HepG2 (cell line): Measurements from ENCODE around the gene RPS5. TPM values are rescaled to one million over a fixed set of nuclear protein-coding genes. Genes with fewer than 3 reads are reported as not detected.

ENCODE experiments used
- FOXP4 ChIP-seq: sonication (generic); formaldehyde crosslinking; IDR thresholded peaks from 2 replicates; pipeline ENCODE4 v1.4.0; 2020; ENCODE audit warnings: missing genetic modification reagents
- HDAC6 ChIP-seq: fragments of 200-600 bp; sonication (generic); IDR thresholded peaks from 2 replicates; pipeline ENCODE4 v1.7.0; 2017; ENCODE audit warnings: mild to moderate bottlenecking, antibody characterized with exemption, low read length, low read depth
- HOXA5 ChIP-seq: sonication (generic); formaldehyde crosslinking; IDR thresholded peaks from 2 replicates; pipeline ENCODE4 v1.4.0; 2020; ENCODE audit warnings: missing genetic modification reagents
- KDM5A ChIP-seq: fragments of 200-600 bp; sonication (generic); IDR thresholded peaks from 2 replicates; pipeline ENCODE4 v1.7.0; 2018; ENCODE audit warnings: antibody characterized with exemption, mild to moderate bottlenecking, low read length, borderline replicate concordance
- NR3C1 ChIP-seq: sonication (generic); formaldehyde crosslinking; IDR thresholded peaks from 2 replicates; pipeline ENCODE4 v1.4.0; 2020; ENCODE audit warnings: missing genetic modification reagents
- RAD51 ChIP-seq: fragments of 450-650 bp; IDR thresholded peaks from 2 replicates; pipeline ENCODE4 v1.6.1; 2016; ENCODE audit warnings: borderline replicate concordance
- SIX4 ChIP-seq: sonication (generic); formaldehyde crosslinking; IDR thresholded peaks from 2 replicates; pipeline ENCODE4 v1.4.0; 2020; ENCODE audit warnings: missing genetic modification reagents
- ZNF142 ChIP-seq: sonication (generic); formaldehyde crosslinking; IDR thresholded peaks from 2 replicates; pipeline ENCODE4 v1.4.0; 2020; ENCODE audit warnings: missing genetic modification reagents
- ZNF446 ChIP-seq: sonication (generic); formaldehyde crosslinking; IDR thresholded peaks from 2 replicates; pipeline ENCODE4 v1.5.0; 2020; ENCODE audit warnings: mild to moderate bottlenecking, missing genetic modification reagents
- ZSCAN21 ChIP-seq: sonication (generic); formaldehyde crosslinking; IDR thresholded peaks from 2 replicates; pipeline ENCODE4 v1.8.0; 2022; ENCODE audit warnings: mild to moderate bottlenecking, missing genetic modification reagents, moderate library complexity, borderline replicate concordance
- polyA plus RNA-seq, 8 experiments: library from polyadenylated mRNA; depleted of rRNA in 3 of 8; stranded (reverse) in 7 of 8; unstranded in 1 of 8; fragments of >200 nt; fragmentation: Illumina TruSeq in 4 of 8; extraction: Trizol in 4 of 8; gene quantifications; 2 replicates each; pipeline versions ENCODE4 v1.2.1 to v1.2.3, GENCODE V29; 2011 to 2016; ENCODE audit warnings: low read depth in 4 of 8, missing spikeins in 1 of 8, mixed read lengths in 1 of 8; ENCODE audit not compliant: insufficient read depth in 1 of 8
- total RNA-seq, 5 experiments: library from RNA; depleted of rRNA; stranded (reverse); fragments of >200 nt; fragmentation: Illumina TruSeq; extraction: Trizol; gene quantifications; 2 replicates each; pipeline ENCODE4 v1.2.3, GENCODE V29; 2016; ENCODE audit warnings: low read depth in 1 of 5
- TF ChIP-seq, protein P1 (sequence below): IDR thresholded peaks from 2 replicates; pipeline ENCODE4 v1.6.1; 2018; ENCODE audit warnings: missing genetic modification reagents

Gene RPS5
- total and polyA plus RNA-seq, 2 of the 13 experiments (the other 11 are each of a cell fraction or from before 2014, with no cell fraction given): 1,544 to 4,408 TPM

DNA sequence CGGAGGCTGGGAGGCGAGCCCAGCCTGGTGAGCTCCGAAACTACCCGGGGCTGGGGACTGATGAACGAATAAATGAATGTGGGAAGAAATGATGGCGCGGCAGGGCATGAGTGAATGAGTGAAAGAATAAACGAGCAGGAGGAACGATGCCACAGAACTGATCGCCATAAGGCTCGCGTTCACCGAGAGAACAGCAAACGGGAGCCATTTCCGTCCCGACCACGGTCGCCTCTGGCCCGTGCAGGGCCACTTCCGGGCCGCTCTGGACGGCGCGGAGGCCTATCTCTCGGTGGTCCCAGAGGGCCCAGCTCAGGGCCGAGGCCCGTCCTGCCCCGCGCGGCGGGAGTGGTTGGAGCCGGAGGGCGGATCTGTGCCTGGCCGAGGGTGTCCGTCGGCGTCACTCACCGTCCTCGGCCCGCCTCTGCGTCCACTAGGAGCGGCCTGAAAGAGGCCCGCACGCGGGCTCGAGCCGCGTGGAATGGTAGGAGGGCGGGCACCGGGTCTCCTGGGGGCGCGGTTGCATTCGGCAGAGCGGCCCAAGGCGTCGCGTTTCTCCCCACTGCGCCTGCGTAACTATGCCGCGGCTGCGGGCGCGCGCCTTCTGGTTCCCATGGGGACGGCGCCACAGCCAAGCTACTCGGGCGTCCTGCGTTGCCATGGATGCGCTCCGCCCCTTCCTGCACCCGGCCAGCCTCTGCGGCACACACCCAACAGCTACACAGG is 24.6 kb upstream of the RPS5 start, which contains the start of gene ZNF497 (continued):
- TF ChIP-seq ZNF142 (CRISPR knock-in tag): peak; percentile 67
- TF ChIP-seq KDM5A: peak; percentile 86
- TF ChIP-seq HDAC6: no peak
- TF ChIP-seq RAD51: no peak
- TF ChIP-seq, protein P1, sequence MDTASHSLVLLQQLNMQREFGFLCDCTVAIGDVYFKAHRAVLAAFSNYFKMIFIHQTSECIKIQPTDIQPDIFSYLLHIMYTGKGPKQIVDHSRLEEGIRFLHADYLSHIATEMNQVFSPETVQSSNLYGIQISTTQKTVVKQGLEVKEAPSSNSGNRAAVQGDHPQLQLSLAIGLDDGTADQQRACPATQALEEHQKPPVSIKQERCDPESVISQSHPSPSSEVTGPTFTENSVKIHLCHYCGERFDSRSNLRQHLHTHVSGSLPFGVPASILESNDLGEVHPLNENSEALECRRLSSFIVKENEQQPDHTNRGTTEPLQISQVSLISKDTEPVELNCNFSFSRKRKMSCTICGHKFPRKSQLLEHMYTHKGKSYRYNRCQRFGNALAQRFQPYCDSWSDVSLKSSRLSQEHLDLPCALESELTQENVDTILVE (CRISPR knock-in tag): peak; percentile 72
- peak; percentile 86 for TF ChIP-seq HOXA5 (CRISPR knock-in tag)
- no peak; the same call in 1 of the 2 replicates for TF ChIP-seq ZNF446
- TF ChIP-seq ZSCAN21 (CRISPR knock-in tag): no peak
- TF ChIP-seq FOXP4 (CRISPR knock-in tag): peak; percentile 23; the same call in 1 of the 2 replicates
- no peak for TF ChIP-seq NR3C1 (CRISPR knock-in tag)
- 0 out of 2 replicates have a peak, but pooled peaks have one; percentile 9 for TF ChIP-seq SIX4 (CRISPR knock-in tag)
